Gastrocnemius medialis (tissue), 4 donors: ENCODE measurements around the gene RASL11B.

Experiments
- POLR2A ChIP-seq, 2 donors: fragments of 450-650 bp; IDR thresholded peaks; one replicate each; pipeline ENCODE4 v1.6.1; 2017; ENCODE audit warnings: antibody characterized with exemption in 2 of 2, mild to moderate bottlenecking in 2 of 2, moderate library complexity in 2 of 2
- TF ChIP-seq, protein P1 (sequence below), 5 experiments: fragments of 450-650 bp in 3 of 5; fragments of 200-600 bp in 2 of 5; sonication (generic) in 2 of 5; IDR thresholded peaks in 4 of 5; conservative IDR thresholded peaks in 1 of 5; 1 replicate in 4 of 5; 2 replicates in 1 of 5; pipeline ENCODE4 v1.5.1; 2016 to 2019; ENCODE audit warnings: antibody characterized with exemption in 5 of 5, mild to moderate bottlenecking in 3 of 5, moderate library complexity in 3 of 5

DNA sequence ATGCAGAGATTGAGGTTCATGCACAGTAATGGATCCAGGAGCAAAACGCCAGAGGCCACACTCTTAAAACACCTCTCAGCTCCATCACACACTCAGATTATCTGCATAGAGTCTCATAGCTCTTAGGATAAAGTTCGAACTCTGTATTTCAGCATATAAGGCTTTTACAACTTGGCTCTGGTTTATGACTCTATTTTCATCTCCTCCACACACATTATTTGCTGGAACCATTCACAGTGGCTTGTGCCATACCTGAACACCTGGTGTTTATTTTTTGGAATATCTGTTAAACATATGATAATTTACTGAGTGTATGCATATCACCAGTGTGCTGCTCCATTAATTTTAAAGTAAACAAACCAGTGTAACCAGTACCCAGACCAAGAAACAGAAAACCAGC lies 27.2 kb downstream of the RASL11B start:
- TF ChIP-seq, protein P1, sequence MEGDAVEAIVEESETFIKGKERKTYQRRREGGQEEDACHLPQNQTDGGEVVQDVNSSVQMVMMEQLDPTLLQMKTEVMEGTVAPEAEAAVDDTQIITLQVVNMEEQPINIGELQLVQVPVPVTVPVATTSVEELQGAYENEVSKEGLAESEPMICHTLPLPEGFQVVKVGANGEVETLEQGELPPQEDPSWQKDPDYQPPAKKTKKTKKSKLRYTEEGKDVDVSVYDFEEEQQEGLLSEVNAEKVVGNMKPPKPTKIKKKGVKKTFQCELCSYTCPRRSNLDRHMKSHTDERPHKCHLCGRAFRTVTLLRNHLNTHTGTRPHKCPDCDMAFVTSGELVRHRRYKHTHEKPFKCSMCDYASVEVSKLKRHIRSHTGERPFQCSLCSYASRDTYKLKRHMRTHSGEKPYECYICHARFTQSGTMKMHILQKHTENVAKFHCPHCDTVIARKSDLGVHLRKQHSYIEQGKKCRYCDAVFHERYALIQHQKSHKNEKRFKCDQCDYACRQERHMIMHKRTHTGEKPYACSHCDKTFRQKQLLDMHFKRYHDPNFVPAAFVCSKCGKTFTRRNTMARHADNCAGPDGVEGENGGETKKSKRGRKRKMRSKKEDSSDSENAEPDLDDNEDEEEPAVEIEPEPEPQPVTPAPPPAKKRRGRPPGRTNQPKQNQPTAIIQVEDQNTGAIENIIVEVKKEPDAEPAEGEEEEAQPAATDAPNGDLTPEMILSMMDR (IDR thresholded peaks at IDR 0.05 in 4 of 5, conservative IDR thresholded peaks at IDR 0.05 in 1 of 5), result no peak
- TF ChIP-seq POLR2A (IDR thresholded peaks at IDR 0.05), result no peak
